22Rv1 (cell line): Measurements from ENCODE around the gene DLGAP3.

Experiments
- H3K27ac ChIP-seq: fragments of 450-650 bp; 2 replicates; pipeline ENCODE4 v1.5.1; 2017
- CTCF ChIP-seq: fragments of 450-650 bp; IDR thresholded peaks from 2 replicates; pipeline ENCODE4 v1.5.1; 2017; ENCODE audit warnings: mild to moderate bottlenecking
- ZFX ChIP-seq: fragments of 450-650 bp; IDR thresholded peaks from 2 replicates; pipeline ENCODE4 v1.6.1; 2017; ENCODE audit warnings: antibody characterized with exemption, borderline replicate concordance

DLGAP3 gene

DNA sequence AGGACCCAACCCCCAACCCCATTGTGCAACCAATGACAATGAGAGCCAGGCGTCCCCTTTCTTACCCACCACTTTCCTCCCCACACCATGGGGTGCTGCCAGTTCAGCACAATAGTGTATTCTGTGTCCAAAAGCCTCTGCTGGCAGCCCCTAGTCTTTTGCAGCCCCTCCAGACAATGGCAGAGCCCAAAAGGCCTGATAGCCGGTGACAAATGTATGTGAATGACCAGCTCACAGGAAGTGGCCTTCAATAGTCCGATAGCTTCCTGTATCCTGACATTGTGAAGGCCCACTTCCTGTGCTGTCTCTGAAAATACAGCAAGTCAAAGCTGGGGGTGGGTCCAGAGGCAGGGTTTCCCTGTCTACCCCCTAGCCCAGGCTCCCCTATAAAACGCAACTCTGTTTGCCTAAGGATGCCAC is 86.5 kb downstream of the DLGAP3 start:
- TF ChIP-seq ZFX (no peak), CTCF (no peak)
- H3K27ac ChIP-seq, result no peak overlapping the region

- TF ChIP-seq ZFX, result no peak
- TF ChIP-seq CTCF, result no peak
- H3K27ac ChIP-seq, result no peak overlapping the region
These were observed 87.4 kb downstream of the DLGAP3 start for GRCh38 chr1:34842073-34842472.

GRCh38 chr1:34840426-34840825 is 89.0 kb downstream of the DLGAP3 start:
- TF ChIP-seq ZFX (no peak), CTCF (no peak)

GRCh38 chr1:34839526-34840305 is 89.7 kb downstream of the DLGAP3 start:
- H3K27ac ChIP-seq, result no peak overlapping the region
- TF ChIP-seq ZFX, result no peak
- TF ChIP-seq CTCF, result no peak

More at GRCh38 chr1:34840426-34840825, 89.0 kb downstream of the DLGAP3 start:
- no peak overlapping the region for H3K27ac ChIP-seq

DNA sequence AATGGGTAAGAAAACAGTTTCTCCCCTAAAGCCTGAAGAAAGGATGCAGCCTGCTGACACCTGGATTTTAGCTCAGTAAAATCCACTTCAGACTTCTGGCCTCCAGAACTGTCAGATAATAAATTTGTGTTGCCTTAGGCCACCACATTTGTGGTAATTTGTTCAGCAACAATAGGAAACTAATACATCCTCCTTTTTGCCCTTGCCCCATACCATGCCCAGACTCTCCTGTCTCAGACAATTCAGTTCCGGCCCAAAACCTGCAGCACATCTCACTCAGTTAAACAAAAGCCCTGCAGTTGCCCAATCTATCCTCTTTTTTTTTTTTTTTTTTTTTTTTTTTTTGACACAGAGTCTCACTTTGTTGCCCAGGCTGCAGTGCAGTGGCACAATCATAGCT is 95.7 kb downstream of the DLGAP3 start:
- no peak overlapping the region for H3K27ac ChIP-seq
- TF ChIP-seq CTCF, result no peak
- no peak for TF ChIP-seq ZFX

- H3K27ac ChIP-seq, result no peak overlapping the region
- TF ChIP-seq ZFX (no peak), CTCF (no peak)
These were observed 97.7 kb downstream of the DLGAP3 start for GRCh38 chr1:34831721-34832246.

DNA sequence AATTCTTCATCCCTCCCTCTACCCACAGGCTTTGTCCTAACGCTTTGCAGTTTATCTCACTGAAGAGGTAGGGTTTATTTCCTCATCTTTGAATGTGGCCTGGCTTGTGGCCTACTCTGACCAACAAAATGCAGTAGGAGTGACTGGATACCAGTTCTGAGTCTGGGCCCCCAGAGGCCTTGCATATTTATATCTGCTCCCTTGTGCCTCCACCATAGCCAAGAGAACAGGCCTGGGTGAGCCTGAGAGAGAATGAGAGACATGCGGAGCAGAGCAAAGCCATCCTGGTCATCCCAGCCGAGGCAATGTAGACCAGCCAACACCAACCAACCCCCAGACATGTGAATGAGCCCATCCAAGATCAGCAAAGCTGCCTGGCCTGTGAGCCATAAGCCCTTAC is 100.2 kb downstream of the DLGAP3 start:
- TF ChIP-seq CTCF (no peak), ZFX (no peak)
- H3K27ac ChIP-seq, result no peak overlapping the region
